GM12891 (cell line): ENCODE data around the gene MYH2.

Source experiments
- PAX5 ChIP-seq: IDR thresholded peaks from 2 replicates; pipeline ENCODE4 v1.6.1; 2011; ENCODE audit warnings: low read length, moderate library complexity, mild to moderate bottlenecking; ENCODE audit not compliant: insufficient read depth, severe bottlenecking
- POLR2A ChIP-seq: IDR thresholded peaks from 2 replicates; pipeline ENCODE4 v1.6.1; 2011; ENCODE audit warnings: low read depth, low read length, control low read depth
- POLR2AphosphoS5 ChIP-seq: IDR thresholded peaks from 2 replicates; pipeline ENCODE4 v1.6.1; 2011; ENCODE audit warnings: low read depth, low read length, control low read depth
- POU2F2 ChIP-seq: IDR thresholded peaks from 2 replicates; pipeline ENCODE4 v1.6.1; 2011; ENCODE audit warnings: low read depth, mild to moderate bottlenecking, control low read depth, low read length, moderate library complexity
- SPI1 ChIP-seq: IDR thresholded peaks from 2 replicates; pipeline ENCODE4 v1.6.1; 2011; ENCODE audit warnings: low read depth, low read length, control low read depth
- TAF1 ChIP-seq: IDR thresholded peaks from 2 replicates; pipeline ENCODE4 v1.6.1; 2011; ENCODE audit warnings: low read depth, low read length, control low read depth

DNA sequence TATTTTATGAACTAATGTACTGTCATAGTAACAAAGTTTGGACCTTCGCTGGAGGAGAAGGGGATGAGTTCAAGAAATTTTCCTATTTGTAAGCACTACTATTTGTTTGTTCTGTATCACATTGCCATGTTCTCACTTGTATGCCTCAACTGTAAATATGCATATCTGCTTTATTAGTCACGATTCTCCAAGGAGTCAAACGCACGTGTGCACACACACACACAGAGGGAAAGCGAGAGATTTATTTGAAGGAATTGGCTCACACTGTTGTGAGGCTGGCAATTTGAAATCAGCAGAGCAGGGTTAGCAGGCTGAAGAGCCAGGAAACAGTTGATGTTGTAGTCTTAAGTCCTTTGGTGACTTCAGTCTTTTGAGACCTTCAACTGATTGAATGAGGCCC, 24.9 kb upstream of the MYH2 start:
- no peak for TF ChIP-seq POLR2A
- no peak for TF ChIP-seq POLR2AphosphoS5
- no peak for TF ChIP-seq TAF1
- no peak for TF ChIP-seq PAX5
- TF ChIP-seq SPI1: no peak
- no peak for TF ChIP-seq POU2F2
